Epidermal melanocyte (primary cell): ENCODE data around the gene DNLZ.

Source experiments
- DNase-seq: peaks from one replicate; pipeline ENCODE4 v3.0.0; 2011; ENCODE audit warnings: low spot score; ENCODE audit not compliant: insufficient read length

Gene DNLZ

GRCh38 chr9:136377341-136378169 lies 14.0 kb upstream of the DNLZ start:
- DNase-seq, result no peak

DNA sequence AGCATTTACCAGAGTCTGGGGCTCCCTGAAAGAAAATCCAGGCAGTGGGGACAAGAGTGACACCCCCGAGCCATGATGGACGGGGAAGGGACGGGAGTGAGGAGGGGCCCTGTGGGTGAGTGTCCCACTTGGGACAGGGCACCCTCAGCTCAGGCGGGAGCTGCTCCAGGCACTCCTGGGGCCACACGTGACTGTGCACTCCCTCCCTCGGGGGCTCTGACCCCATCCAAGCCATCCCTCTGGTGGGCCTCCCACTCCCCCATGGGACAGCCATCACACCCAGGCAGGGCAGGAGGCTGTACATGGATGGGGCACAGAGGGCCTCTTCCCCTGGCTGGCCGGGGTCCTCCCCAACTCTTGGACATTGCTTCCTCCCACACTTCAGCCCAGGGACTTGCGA lies 12.9 kb upstream of the DNLZ start:
- no peak for DNase-seq

- no peak for DNase-seq
Measured at GRCh38 chr9:136375096-136375495, 11.6 kb upstream of the DNLZ start.

- no peak for DNase-seq
Measured at GRCh38 chr9:136374183-136374575, 10.6 kb upstream of the DNLZ start.

GRCh38 chr9:136373300-136374182 lies 10.0 kb upstream of the DNLZ start, which contains the start of gene CARD9:
TSS of gene CARD9 (minus strand) at chr9:136373669. CDS start at chr9:136372078, 1,591 bp downstream.
- DNase-seq, result no peak

- DNase-seq, result peak; percentile 42
Measured at GRCh38 chr9:136372561-136373299, 9.2 kb upstream of the DNLZ start.

- DNase-seq, result no peak
Measured at GRCh38 chr9:136372006-136372405, 8.5 kb upstream of the DNLZ start.

GRCh38 chr9:136371533-136371880 lies 8.0 kb upstream of the DNLZ start:
- no peak for DNase-seq

DNA sequence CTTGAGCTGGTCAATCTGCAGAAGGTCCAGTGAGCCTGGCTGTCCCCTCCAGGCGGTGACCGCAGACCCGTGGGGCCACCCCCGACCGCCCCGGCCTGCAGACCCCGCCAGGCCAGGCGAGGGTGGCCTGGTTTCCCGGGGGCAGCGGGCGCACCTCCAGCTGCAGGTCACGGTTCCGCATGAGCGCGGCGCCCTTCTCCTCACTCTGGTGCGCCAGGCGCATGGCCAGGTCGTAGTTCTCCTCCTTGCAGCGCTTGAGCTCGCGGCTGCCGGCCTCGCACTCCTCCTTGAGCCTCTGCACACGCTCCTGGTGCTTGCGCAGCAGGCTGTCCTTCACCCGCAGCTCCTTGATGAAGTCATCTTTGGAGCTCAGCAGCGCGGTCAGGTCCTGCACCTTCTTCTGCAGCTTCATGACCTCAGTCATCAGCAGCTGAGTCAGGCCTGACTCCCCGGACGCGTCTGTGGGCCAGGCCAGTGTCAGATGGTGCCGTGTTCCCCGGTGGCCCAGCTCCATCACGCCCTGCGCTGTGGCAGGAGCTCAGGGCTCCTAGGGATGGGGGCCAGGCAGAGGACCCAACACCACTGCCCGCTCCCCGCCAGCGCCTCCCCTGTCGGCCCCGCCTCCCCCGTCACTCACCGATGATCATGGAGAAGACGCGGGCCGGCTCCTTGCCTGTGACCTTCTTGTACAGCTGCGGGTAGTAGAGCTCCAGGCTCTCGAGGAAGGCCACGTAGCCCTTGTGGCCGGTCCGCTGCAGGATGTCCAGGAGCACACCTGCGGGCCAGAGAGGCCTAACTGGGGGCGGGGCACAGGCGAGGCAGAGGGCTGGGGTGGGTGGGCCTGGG lies 7.4 kb upstream of the DNLZ start:
- DNase-seq, result no peak

GRCh38 chr9:136370037-136370436 lies 6.5 kb upstream of the DNLZ start:
- DNase-seq, result no peak

DNA sequence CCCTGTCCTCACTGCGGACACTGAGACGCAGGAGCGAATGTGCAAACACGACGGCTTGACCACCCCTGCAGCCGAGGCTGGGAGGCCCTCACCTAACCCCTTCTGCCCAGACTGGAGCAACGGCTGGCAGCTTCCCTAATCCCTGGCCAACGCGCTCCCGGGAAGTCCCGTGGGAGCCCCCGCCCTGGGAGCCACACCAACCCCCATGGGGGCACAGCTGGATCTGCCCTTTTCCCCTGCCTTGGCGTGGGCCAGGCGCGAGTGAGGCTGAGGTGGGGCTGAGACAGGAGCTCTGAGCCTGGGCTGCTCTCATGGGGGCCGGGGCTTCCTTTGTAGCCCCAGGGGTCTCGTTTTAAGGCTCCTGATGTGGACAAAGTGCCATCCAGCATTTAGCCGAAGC lies 4.6 kb upstream of the DNLZ start:
- DNase-seq, result no peak

DNA sequence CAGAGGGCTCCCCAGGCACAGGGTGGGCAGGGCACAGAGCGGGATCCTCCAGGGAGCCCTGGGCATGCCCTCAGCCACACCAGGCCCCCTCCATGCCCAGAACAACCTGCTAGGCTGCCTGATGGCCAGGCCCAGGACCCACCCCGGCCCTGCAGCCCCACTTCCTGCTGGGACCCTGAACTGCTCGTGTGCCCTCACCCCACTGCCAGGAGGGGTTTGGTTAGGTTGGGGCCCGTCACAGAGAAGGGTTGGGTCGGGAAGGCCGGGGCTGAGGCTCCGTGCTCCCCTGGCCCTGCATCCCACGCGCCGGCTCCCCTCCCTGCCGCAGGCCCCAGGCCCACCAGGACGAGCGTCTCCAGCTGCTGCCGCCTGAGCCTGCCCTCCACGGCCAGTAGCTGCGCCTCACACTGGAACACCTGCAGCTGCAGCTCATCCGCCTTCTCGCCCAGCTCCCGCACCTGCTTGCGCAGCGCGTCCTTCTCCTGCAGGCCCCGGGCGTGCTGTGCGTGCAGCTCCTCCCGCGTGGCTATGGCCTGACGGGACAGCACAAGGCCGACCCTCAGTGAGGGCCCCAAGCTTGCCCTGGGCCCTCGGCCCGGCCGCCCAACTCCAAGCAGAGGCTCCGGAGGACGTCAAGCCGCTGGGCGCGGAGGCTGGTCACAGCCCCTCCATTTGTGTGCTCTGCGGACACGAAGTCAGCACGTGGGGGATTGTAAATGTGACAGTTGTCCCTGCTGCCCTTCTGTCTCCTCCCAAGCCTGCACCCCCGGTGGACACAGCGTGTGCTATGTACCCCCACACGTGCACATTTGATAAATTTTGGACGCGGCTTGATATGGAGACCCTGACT lies 4.0 kb upstream of the DNLZ start:
- no peak for DNase-seq

DNA sequence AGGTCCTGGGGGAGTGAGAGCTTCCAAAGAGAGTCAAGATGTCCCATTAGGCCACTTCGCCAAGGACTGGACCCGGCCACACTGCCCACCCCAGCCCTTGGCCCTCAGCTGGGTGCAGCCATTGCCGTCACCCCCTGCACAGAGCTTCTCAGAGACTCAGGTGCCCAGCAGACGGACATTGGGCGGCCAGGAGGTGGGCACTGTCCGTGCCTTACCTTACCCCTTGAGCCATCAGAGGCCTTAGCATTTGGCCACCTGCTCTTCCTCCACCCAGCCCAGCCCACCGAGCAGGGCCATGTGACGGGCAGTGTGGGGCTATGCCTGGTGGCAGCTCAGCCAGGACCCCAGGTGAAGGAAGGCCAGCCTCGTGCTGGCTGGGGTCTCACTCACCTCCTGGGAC lies 3.3 kb upstream of the DNLZ start:
- no peak for DNase-seq

GRCh38 chr9:136365775-136366222 lies 2.3 kb upstream of the DNLZ start:
- DNase-seq, result no peak

GRCh38 chr9:136364942-136365774 lies 1.6 kb upstream of the DNLZ start:
- DNase-seq, result no peak

DNA sequence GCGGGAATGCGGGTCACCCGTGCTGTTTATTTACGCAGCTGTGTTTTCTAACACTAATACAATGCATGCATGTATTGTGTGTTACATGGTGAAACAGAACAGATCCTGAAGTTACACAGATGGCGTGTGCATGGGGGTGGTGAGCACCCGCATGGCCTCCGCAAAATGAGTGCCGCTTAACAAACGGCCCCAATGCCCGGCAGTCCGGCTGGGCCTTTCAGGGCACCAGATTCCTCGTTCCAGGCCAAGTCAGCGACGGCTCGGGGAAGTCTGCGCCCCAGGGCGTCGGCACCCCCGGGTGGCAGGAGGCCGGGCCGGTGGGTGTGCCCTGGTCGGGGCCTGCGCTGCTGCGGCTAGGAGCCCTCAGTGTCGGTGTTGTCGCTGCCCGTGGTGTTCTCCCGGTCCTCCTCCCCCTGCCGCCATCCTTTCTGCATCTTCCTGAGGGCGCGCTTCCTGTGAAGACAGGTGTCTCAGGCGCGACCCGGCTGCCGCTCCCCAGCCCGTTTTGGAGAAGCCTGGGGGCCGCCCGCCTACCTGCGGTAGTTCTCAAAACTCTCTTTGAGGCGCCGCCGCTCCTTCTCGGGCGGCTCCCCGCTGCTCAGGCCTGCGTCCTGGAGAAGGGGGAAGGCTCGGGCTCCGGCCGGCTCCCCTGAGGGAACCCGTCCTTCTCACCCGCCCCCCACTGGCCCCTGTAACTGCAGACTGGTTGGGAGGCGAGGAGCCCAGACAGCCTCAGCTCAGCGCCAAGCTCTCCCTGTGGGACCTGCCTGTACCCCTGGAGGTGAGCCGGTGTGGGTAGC lies 605 bp upstream of the DNLZ start:
- no peak for DNase-seq

DNA sequence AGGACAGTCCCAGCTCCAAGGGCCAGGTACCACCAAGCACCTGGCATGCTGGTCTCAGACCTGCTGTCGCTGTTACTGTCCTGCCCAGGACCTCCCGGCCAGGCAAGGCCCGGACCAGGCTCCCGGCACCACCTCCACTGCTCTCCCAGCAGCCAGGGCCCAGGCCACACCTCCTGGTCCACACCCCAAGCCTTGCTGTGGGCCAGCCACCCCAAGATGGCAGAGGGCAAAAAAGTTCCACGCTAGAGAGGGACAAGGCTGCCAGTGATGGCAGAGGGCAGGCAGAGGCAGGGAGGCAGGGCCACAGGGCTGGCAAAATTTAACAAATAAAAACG lies 1.1 kb downstream of the DNLZ start:
- DNase-seq, result no peak

- DNase-seq, result no peak
Measured at GRCh38 chr9:136361754-136362449, 1.6 kb downstream of the DNLZ start.
